Measurements from ENCODE around the gene SPRR2A. TPM values are rescaled to one million over a fixed set of nuclear protein-coding genes. Genes with fewer than 3 reads are reported as not detected.

Gene SPRR2A
- total RNA-seq, 6 experiments from 2014 or later = not detected

- H3K27me3 Mint-ChIP-seq (ENCODE audit: insufficient read depth) = no peaks in the 10 kb centered on the region
- no peak overlapping the region for H3K4me3 Mint-ChIP-seq
- no peak overlapping the region for H3K27ac Mint-ChIP-seq
- no peaks in the 10 kb centered on the region for H3K4me1 Mint-ChIP-seq (ENCODE audit: low read depth)
- H3K36me3 Mint-ChIP-seq (ENCODE audit: low read depth) = no peaks in the 10 kb centered on the region
- H3K9me3 Mint-ChIP-seq = peaks cover 4% of the 10 kb centered on the region; the same call in 1 of the 2 replicates
- no peak for DNase-seq
- TF ChIP-seq CTCF (IDR thresholded peaks at IDR 0.05) = no peak
Measured at GRCh38 chr1:153087652-153088051, 30.3 kb upstream of the SPRR2A start.

DNA sequence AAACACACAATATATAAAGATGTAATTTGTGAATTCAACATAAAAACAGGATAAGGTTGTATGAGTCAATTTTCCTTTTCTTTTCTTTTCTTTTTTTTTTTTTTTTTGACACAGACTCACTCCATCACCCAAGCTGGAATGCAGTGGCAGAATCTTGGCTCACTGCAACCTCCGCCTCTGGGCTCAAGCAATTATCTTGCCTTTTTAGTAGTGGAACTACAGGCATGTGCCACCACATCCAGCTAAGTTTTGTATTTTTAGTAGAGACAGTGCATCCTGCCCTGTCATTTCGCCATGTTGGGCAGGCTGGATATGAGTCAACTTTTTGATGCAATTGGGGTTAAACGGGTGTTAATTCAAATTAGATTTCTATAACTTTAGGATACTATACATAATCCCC, 24.4 kb upstream of the SPRR2A start:
- TF ChIP-seq CTCF (IDR thresholded peaks at IDR 0.05) = no peak
- H3K4me3 Mint-ChIP-seq = no peak overlapping the region
- no peaks in the 10 kb centered on the region for H3K27me3 Mint-ChIP-seq (ENCODE audit: insufficient read depth)
- H3K27ac Mint-ChIP-seq = no peak overlapping the region
- H3K4me1 Mint-ChIP-seq (ENCODE audit: low read depth) = no peaks in the 10 kb centered on the region
- no peaks in the 10 kb centered on the region for H3K36me3 Mint-ChIP-seq (ENCODE audit: low read depth)
- peaks cover 12% of the 10 kb centered on the region for H3K9me3 Mint-ChIP-seq
- DNase-seq = no peak

GRCh38 chr1:153072806-153073726, 15.8 kb upstream of the SPRR2A start:
- DNase-seq = no peak
- H3K27me3 Mint-ChIP-seq (ENCODE audit: insufficient read depth) = no peaks in the 10 kb centered on the region
- no peak for TF ChIP-seq CTCF (IDR thresholded peaks at IDR 0.05)
- H3K4me3 Mint-ChIP-seq = no peak overlapping the region
- H3K4me1 Mint-ChIP-seq (ENCODE audit: low read depth) = no peaks in the 10 kb centered on the region
- H3K9me3 Mint-ChIP-seq = peaks cover 8% of the 10 kb centered on the region; the same call in 1 of the 2 replicates
- no peak overlapping the region for H3K27ac Mint-ChIP-seq
- no peaks in the 10 kb centered on the region for H3K36me3 Mint-ChIP-seq (ENCODE audit: low read depth)

- H3K9me3 Mint-ChIP-seq = peaks cover 4% of the 10 kb centered on the region; the same call in 1 of the 2 replicates
- no peak within 1 kb of the TSS for H3K27ac Mint-ChIP-seq
- no peak for DNase-seq
- H3K4me3 Mint-ChIP-seq = no peak within 1 kb of the TSS
- TF ChIP-seq CTCF (IDR thresholded peaks at IDR 0.05) = no peak
- H3K36me3 Mint-ChIP-seq (ENCODE audit: low read depth) = no peaks in the 10 kb centered on the region
- no peaks in the 10 kb centered on the region for H3K4me1 Mint-ChIP-seq (ENCODE audit: low read depth)
- peaks cover 2% of the 10 kb centered on the region; the same call in 1 of the 2 replicates for H3K27me3 Mint-ChIP-seq (ENCODE audit: insufficient read depth)
Measured at GRCh38 chr1:153071511-153071910, 14.2 kb upstream of the SPRR2A start, which contains the start of gene SPRR2B. Gene SPRR2B (minus strand): TSS chr1:153071611. CDS start chr1:153070839, 772 bp downstream.

DNA sequence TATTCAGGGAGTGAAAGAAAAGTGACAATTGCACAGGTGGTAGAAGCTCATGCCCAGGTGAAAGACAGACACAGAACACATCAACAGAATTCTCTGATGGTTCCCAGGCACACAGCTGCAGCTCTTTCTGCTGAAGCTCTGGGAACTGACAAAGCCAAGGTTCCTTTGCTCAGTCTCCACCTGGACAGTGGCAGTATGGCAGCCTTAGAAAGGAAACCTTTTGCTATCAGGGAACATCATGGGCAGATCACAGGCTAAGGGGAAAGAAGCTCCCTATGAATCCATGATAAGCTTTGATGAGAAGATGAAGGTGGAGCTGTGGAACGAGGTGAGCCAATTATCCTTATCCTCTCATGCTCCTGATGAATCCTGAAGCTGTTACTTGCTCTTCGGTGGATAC, 12.9 kb upstream of the SPRR2A start:
- peaks cover 4% of the 10 kb centered on the region for H3K9me3 Mint-ChIP-seq
- no peak overlapping the region for H3K27ac Mint-ChIP-seq

More for the DNA sequence above, 12.9 kb upstream of the SPRR2A start:
- TF ChIP-seq CTCF (IDR thresholded peaks at IDR 0.05) = no peak
- no peak for DNase-seq
- H3K36me3 Mint-ChIP-seq (ENCODE audit: low read depth) = no peaks in the 10 kb centered on the region
- no peaks in the 10 kb centered on the region for H3K4me1 Mint-ChIP-seq (ENCODE audit: low read depth)
- no peak overlapping the region for H3K4me3 Mint-ChIP-seq
- H3K27me3 Mint-ChIP-seq (ENCODE audit: insufficient read depth) = peaks cover 2% of the 10 kb centered on the region; the same call in 1 of the 2 replicates
